ENCODE measurements around the gene DAPK1. TPM values are rescaled to one million over a fixed set of nuclear protein-coding genes. Genes with fewer than 3 reads are reported as not detected.

Gene DAPK1
- total RNA-seq, 1 donor from 2014 or later: 28.9 TPM

- no peak for DNase-seq
These were observed 149.4 kb downstream of the DAPK1 start for GRCh38 chr9:87647114-87647513.

GRCh38 chr9:87648606-87649005 is 150.9 kb downstream of the DAPK1 start:
- DNase-seq: no peak

- no peak for DNase-seq
These were observed 153.1 kb downstream of the DAPK1 start for GRCh38 chr9:87650611-87651295.

- DNase-seq: no peak
These were observed 153.8 kb downstream of the DAPK1 start for GRCh38 chr9:87651431-87651830.

- no peak for DNase-seq
These were observed 156.3 kb downstream of the DAPK1 start for GRCh38 chr9:87653941-87654340.

- no peak for DNase-seq
These were observed 158.1 kb downstream of the DAPK1 start for GRCh38 chr9:87655731-87656130.

GRCh38 chr9:87656485-87656884 is 158.8 kb downstream of the DAPK1 start:
- DNase-seq: peak; percentile 52

GRCh38 chr9:87657190-87657589 is 159.5 kb downstream of the DAPK1 start:
- DNase-seq: no peak

GRCh38 chr9:87657893-87658292 is 160.2 kb downstream of the DAPK1 start:
- no peak for DNase-seq

GRCh38 chr9:87658511-87658910 is 160.8 kb downstream of the DAPK1 start:
- no peak for DNase-seq

GRCh38 chr9:87659534-87660419 is 162.1 kb downstream of the DAPK1 start:
- DNase-seq: no peak

GRCh38 chr9:87661241-87661640 is 163.6 kb downstream of the DAPK1 start:
- DNase-seq: no peak

GRCh38 chr9:87662808-87663528 is 165.3 kb downstream of the DAPK1 start:
- DNase-seq: peak; percentile 72

- no peak for DNase-seq
These were observed 165.9 kb downstream of the DAPK1 start for GRCh38 chr9:87663556-87663955.

- no peak for DNase-seq
These were observed 166.7 kb downstream of the DAPK1 start for GRCh38 chr9:87664153-87665060.

GRCh38 chr9:87665505-87665904 is 167.8 kb downstream of the DAPK1 start:
- DNase-seq: no peak

GRCh38 chr9:87667164-87667738 is 169.6 kb downstream of the DAPK1 start:
- no peak for DNase-seq

- no peak for DNase-seq
These were observed 170.6 kb downstream of the DAPK1 start for GRCh38 chr9:87668222-87668621.

GRCh38 chr9:87668722-87669121 is 171.1 kb downstream of the DAPK1 start:
- DNase-seq: no peak

GRCh38 chr9:87670572-87671264 is 173.1 kb downstream of the DAPK1 start:
- no peak for DNase-seq

- DNase-seq: no peak
These were observed 173.8 kb downstream of the DAPK1 start for GRCh38 chr9:87671478-87671877.

Data from tongue (tissue), 2 donors.